Activated T-cell treated with anti-CD3 and anti-CD28 coated beads, Interleukin-2, amount 50 U/mL, for 72 hours (primary cell): Measurements from ENCODE around the gene MTERF4. TPM values are rescaled to one million over a fixed set of nuclear protein-coding genes. Genes with fewer than 3 reads are reported as not detected.

Experiments
- ATAC-seq, 2 donors: fragments of 150-1000 bp; cut with Tn5 transposase; replicated peaks in 1 of 2; 2 replicates each; pipeline ENCODE4 v1.10.0; 2021; ENCODE audit warnings: moderate library complexity in 2 of 2, mild to moderate bottlenecking in 1 of 2
- DNase-seq, 2 donors: peaks; one replicate each; pipeline ENCODE4 v3.0.0; 2021 to 2022; ENCODE audit warnings: mixed read lengths in 1 of 2
- H3K27ac Mint-ChIP-seq: one replicate; pipeline ENCODE4 v1.8.0; 2022; ENCODE audit warnings: mild to moderate bottlenecking, moderate library complexity, mixed read lengths
- H3K27me3 Mint-ChIP-seq: one replicate; pipeline ENCODE4 v1.8.0; 2022; ENCODE audit warnings: low read depth, mixed read lengths
- H3K36me3 Mint-ChIP-seq, 2 donors: one replicate each; pipeline ENCODE4 v1.8.0; 2022; ENCODE audit warnings: mixed read lengths in 2 of 2, mild to moderate bottlenecking in 1 of 2; ENCODE audit not compliant: insufficient read depth in 2 of 2
- H3K4me1 Mint-ChIP-seq: one replicate; pipeline ENCODE4 v1.8.0; 2022; ENCODE audit warnings: low read depth, mixed read lengths
- H3K4me3 Mint-ChIP-seq, 2 donors: one replicate each; pipeline ENCODE4 v1.8.0; 2022; ENCODE audit warnings: mild to moderate bottlenecking in 2 of 2, mixed read lengths in 2 of 2, moderate library complexity in 2 of 2
- H3K9me3 Mint-ChIP-seq, 2 donors: one replicate each; pipeline ENCODE4 v1.8.0; 2022; ENCODE audit warnings: mixed read lengths in 2 of 2
- total RNA-seq, 2 donors: library from RNA; stranded (reverse); gene quantifications; one replicate each; pipeline ENCODE4 v1.2.3, GENCODE V29; 2022

The MTERF4 gene
- total RNA-seq, 2 donors from 2014 or later = 48.7 to 53.7 TPM

- DNase-seq (no peak), ATAC-seq (no peak)
- Mint-ChIP-seq H3K4me3 (no peak overlapping the region), H3K27ac (no peak overlapping the region), H3K27me3 (no peaks in the 10 kb centered on the region), H3K36me3 (no peaks in the 10 kb centered on the region), H3K4me1 (no peaks in the 10 kb centered on the region), H3K9me3 (no peaks in the 10 kb centered on the region)
Measured at GRCh38 chr2:241065355-241065803, 36.7 kb downstream of the MTERF4 start.

GRCh38 chr2:241064802-241065354 is 37.2 kb downstream of the MTERF4 start:
- no peak for DNase-seq
- Mint-ChIP-seq H3K27ac (no peak overlapping the region), H3K9me3 (no peaks in the 10 kb centered on the region), H3K36me3 (no peaks in the 10 kb centered on the region), H3K27me3 (no peaks in the 10 kb centered on the region), H3K4me3 (no peak overlapping the region), H3K4me1 (no peaks in the 10 kb centered on the region)
- no peak for ATAC-seq

GRCh38 chr2:241064008-241064801 is 37.9 kb downstream of the MTERF4 start:
- Mint-ChIP-seq H3K36me3 (no peaks in the 10 kb centered on the region), H3K9me3 (no peaks in the 10 kb centered on the region), H3K27me3 (no peaks in the 10 kb centered on the region), H3K4me3 (peak overlapping the region; percentile 29 to 51), H3K4me1 (no peaks in the 10 kb centered on the region), H3K27ac (no peak overlapping the region)
- ATAC-seq = peak; percentile 66 to 69
- peak; percentile 37 to 43 for DNase-seq

GRCh38 chr2:241063587-241063986 is 38.5 kb downstream of the MTERF4 start:
- ATAC-seq (peak; percentile 18), DNase-seq (no peak)
- Mint-ChIP-seq H3K4me1 (no peaks in the 10 kb centered on the region), H3K27ac (no peak overlapping the region), H3K27me3 (no peaks in the 10 kb centered on the region), H3K36me3 (no peaks in the 10 kb centered on the region), H3K9me3 (no peaks in the 10 kb centered on the region), H3K4me3 (peak overlapping the region in 1 of 2 donors; percentile 22)

GRCh38 chr2:241063093-241063551 is 39.0 kb downstream of the MTERF4 start:
- Mint-ChIP-seq H3K4me1 (no peaks in the 10 kb centered on the region), H3K27ac (no peak overlapping the region), H3K4me3 (peak overlapping the region in 1 of 2 donors; percentile 13), H3K36me3 (no peaks in the 10 kb centered on the region), H3K9me3 (no peaks in the 10 kb centered on the region), H3K27me3 (no peaks in the 10 kb centered on the region)
- DNase-seq (no peak), ATAC-seq (no peak)

- peak overlapping the region in 1 of 2 donors; percentile 13 for H3K4me3 Mint-ChIP-seq
- no peak for DNase-seq
- no peaks in the 10 kb centered on the region for H3K27me3 Mint-ChIP-seq
- no peaks in the 10 kb centered on the region for H3K36me3 Mint-ChIP-seq
- no peak for ATAC-seq
- no peak overlapping the region for H3K27ac Mint-ChIP-seq
- H3K4me1 Mint-ChIP-seq = no peaks in the 10 kb centered on the region
- no peaks in the 10 kb centered on the region for H3K9me3 Mint-ChIP-seq
Measured at GRCh38 chr2:241062389-241063092, 39.5 kb downstream of the MTERF4 start.

GRCh38 chr2:241061275-241061674 is 40.8 kb downstream of the MTERF4 start:
- ATAC-seq (no peak), DNase-seq (no peak)
- Mint-ChIP-seq H3K4me1 (no peaks in the 10 kb centered on the region), H3K4me3 (no peak overlapping the region), H3K36me3 (no peaks in the 10 kb centered on the region), H3K9me3 (no peaks in the 10 kb centered on the region), H3K27ac (no peak overlapping the region), H3K27me3 (no peaks in the 10 kb centered on the region)

GRCh38 chr2:241053576-241054251 is 48.4 kb downstream of the MTERF4 start:
- H3K36me3 Mint-ChIP-seq = no peaks in the 10 kb centered on the region
- DNase-seq = no peak
- no peaks in the 10 kb centered on the region for H3K4me1 Mint-ChIP-seq
- H3K4me3 Mint-ChIP-seq = no peak overlapping the region
- H3K9me3 Mint-ChIP-seq = no peaks in the 10 kb centered on the region
- H3K27me3 Mint-ChIP-seq = no peaks in the 10 kb centered on the region
- no peak for ATAC-seq
- H3K27ac Mint-ChIP-seq = no peak overlapping the region

GRCh38 chr2:241052677-241053360 is 49.3 kb downstream of the MTERF4 start:
- Mint-ChIP-seq H3K9me3 (no peaks in the 10 kb centered on the region), H3K27ac (no peak overlapping the region), H3K27me3 (no peaks in the 10 kb centered on the region), H3K4me3 (no peak overlapping the region), H3K4me1 (no peaks in the 10 kb centered on the region), H3K36me3 (no peaks in the 10 kb centered on the region)
- no peak for ATAC-seq
- no peak for DNase-seq

GRCh38 chr2:241051578-241052487 is 50.3 kb downstream of the MTERF4 start:
- no peak for DNase-seq
- Mint-ChIP-seq H3K4me1 (no peaks in the 10 kb centered on the region), H3K27me3 (no peaks in the 10 kb centered on the region), H3K4me3 (no peak overlapping the region), H3K36me3 (no peaks in the 10 kb centered on the region), H3K27ac (no peak overlapping the region), H3K9me3 (no peaks in the 10 kb centered on the region)
- no peak for ATAC-seq

GRCh38 chr2:241050624-241051577 is 51.2 kb downstream of the MTERF4 start:
- no peak for ATAC-seq
- no peaks in the 10 kb centered on the region for H3K9me3 Mint-ChIP-seq
- H3K4me1 Mint-ChIP-seq = no peaks in the 10 kb centered on the region
- no peak for DNase-seq
- no peaks in the 10 kb centered on the region for H3K36me3 Mint-ChIP-seq
- no peak overlapping the region for H3K27ac Mint-ChIP-seq
- H3K27me3 Mint-ChIP-seq = no peaks in the 10 kb centered on the region
- H3K4me3 Mint-ChIP-seq = no peak overlapping the region
